ENCODE data around the gene MEDAG. TPM values are rescaled to one million over a fixed set of nuclear protein-coding genes. Genes with fewer than 3 reads are reported as not detected.

MEDAG gene
- total and polyA plus RNA-seq, 2 donors (not counting 1 experiment from before 2014, with no cell fraction given) = 0.12 TPM; not detected in 1

- POLR2A ChIA-PET = no interaction called here
- H3K27me3 ChIP-seq (replicated peaks in 1 of 4; ENCODE audit: control extremely low read depth in 1 of 4, control insufficient read depth in 3 of 4, insufficient read depth in 4 of 4, low read length in 3 of 4) = peaks cover 0 to 12% (median 2%) of the 10 kb centered on the region in 4 experiments
- H3K9ac ChIP-seq (ENCODE audit: low read length) = no peak overlapping the region
- H2AFZ ChIP-seq (ENCODE audit: insufficient read depth, low read depth, low read length, poor library complexity, severe bottlenecking) = no peak overlapping the region
- H3K27ac ChIP-seq (ENCODE audit: low read length in 2 of 2) = no peak overlapping the region
- no peaks in the 10 kb centered on the region for H3K79me2 ChIP-seq (ENCODE audit: control insufficient read depth, insufficient read depth, low read length)
- H3K36me3 ChIP-seq (replicated peaks in 1 of 2; ENCODE audit: control extremely low read depth in 1 of 2, control insufficient read depth in 1 of 2, extremely low read depth in 1 of 2, insufficient read depth in 2 of 2, low read length in 1 of 2) = no peaks in the 10 kb centered on the region
- H3K4me2 ChIP-seq (replicated peaks; ENCODE audit: low read depth, low read length, poor library complexity, severe bottlenecking) = no peak overlapping the region
- no peaks in the 10 kb centered on the region for H3K9me3 ChIP-seq (ENCODE audit: control extremely low read depth in 1 of 3, control insufficient read depth in 2 of 3, insufficient read depth in 1 of 3, low read length in 2 of 3)
- CTCF ChIA-PET = interaction anchor here (1.1 kb wide), 1 partner anchor 12 kb away, joined by 4 read pairs; no protein-coding TSS in a partner anchor
- Mint-ChIP-seq H3K9me3 (ENCODE audit: insufficient read depth) (no peaks in the 10 kb centered on the region), H3K27me3 (peaks cover 20% of the 10 kb centered on the region), H3K27ac (no peak overlapping the region), H3K4me1 (peaks cover 3% of the 10 kb centered on the region), H3K4me3 (no peak overlapping the region)
- no peaks in the 10 kb centered on the region for H4K20me1 ChIP-seq (ENCODE audit: control insufficient read depth, insufficient read depth, low read length, poor library complexity, severe bottlenecking)
- no peak for DNase-seq
- whole genome bisulfite sequencing (ENCODE audit: insufficient coverage) = 0% methylated on average over 1 of the region's 1 CpG
- intact Hi-C loops (cut with micrococcal nuclease) = no loop called here
- peaks cover 0 to 4% of the 10 kb centered on the region in 2 donors for H3K4me1 ChIP-seq (ENCODE audit: control insufficient read depth in 2 of 2, insufficient read depth in 2 of 2, low read length in 2 of 2)
- no peak for ATAC-seq (ENCODE audit: low read depth)
- H3K4me3 ChIP-seq (ENCODE audit: control extremely low read depth in 1 of 5, extremely low read depth in 1 of 5, insufficient read depth in 1 of 5, low read depth in 2 of 5, low read length in 4 of 5) = no peak overlapping the region
- TF ChIP-seq CTCF (IDR thresholded peaks at IDR 0.05) (no peak), EZH2 (IDR thresholded peaks at IDR 0.05; ENCODE audit: borderline replicate concordance, insufficient read depth, low read depth, low read length, poor library complexity, severe bottlenecking) (no peak)
Observed at GRCh38 chr13:30877335-30877734, 28.7 kb upstream of the MEDAG start.

- Histone ChIP-seq H3K79me2 (ENCODE audit: control insufficient read depth, insufficient read depth, low read length) (no peaks in the 10 kb centered on the region), H3K27me3 (replicated peaks in 1 of 4; ENCODE audit: control extremely low read depth in 1 of 4, control insufficient read depth in 3 of 4, insufficient read depth in 4 of 4, low read length in 3 of 4) (peaks cover 0 to 9% (median 2%) of the 10 kb centered on the region in 4 experiments), H3K27ac (ENCODE audit: low read length in 2 of 2) (no peak overlapping the region), H3K4me2 (replicated peaks; ENCODE audit: low read depth, low read length, poor library complexity, severe bottlenecking) (no peak overlapping the region), H4K20me1 (ENCODE audit: control insufficient read depth, insufficient read depth, low read length, poor library complexity, severe bottlenecking) (no peaks in the 10 kb centered on the region), H2AFZ (ENCODE audit: insufficient read depth, low read depth, low read length, poor library complexity, severe bottlenecking) (no peak overlapping the region), H3K9ac (ENCODE audit: low read length) (no peak overlapping the region), H3K36me3 (replicated peaks in 1 of 2; ENCODE audit: control extremely low read depth in 1 of 2, control insufficient read depth in 1 of 2, extremely low read depth in 1 of 2, insufficient read depth in 2 of 2, low read length in 1 of 2) (no peaks in the 10 kb centered on the region), H3K9me3 (ENCODE audit: control extremely low read depth in 1 of 3, control insufficient read depth in 2 of 3, insufficient read depth in 1 of 3, low read length in 2 of 3) (peaks cover 0 to 5% (median 4%) of the 10 kb centered on the region in 3 donors), H3K4me3 (ENCODE audit: control extremely low read depth in 1 of 5, extremely low read depth in 1 of 5, insufficient read depth in 1 of 5, low read depth in 2 of 5, low read length in 4 of 5) (no peak overlapping the region), H3K4me1 (ENCODE audit: control insufficient read depth in 2 of 2, insufficient read depth in 2 of 2, low read length in 2 of 2) (no peaks in the 10 kb centered on the region)
- intact Hi-C loops (cut with micrococcal nuclease) = no loop called here
- H3K4me1 Mint-ChIP-seq = no peaks in the 10 kb centered on the region
- no CpG with 5 or more reads among the region's 2 CpGs for WGBS (ENCODE audit: insufficient coverage)
- H3K4me3 Mint-ChIP-seq = no peak overlapping the region
- H3K27me3 Mint-ChIP-seq = peaks cover 20% of the 10 kb centered on the region
- CTCF ChIA-PET = interaction anchor here (2.4 kb wide), 1 partner anchor 14 kb away, joined by 14 read pairs; no protein-coding TSS in a partner anchor
- peaks cover 4% of the 10 kb centered on the region for H3K9me3 Mint-ChIP-seq (ENCODE audit: insufficient read depth)
- TF ChIP-seq EZH2 (IDR thresholded peaks at IDR 0.05; ENCODE audit: borderline replicate concordance, insufficient read depth, low read depth, low read length, poor library complexity, severe bottlenecking) (no peak), CTCF (IDR thresholded peaks at IDR 0.05) (no peak)
- no peak overlapping the region for H3K27ac Mint-ChIP-seq
- ATAC-seq (ENCODE audit: low read depth) = no peak
- POLR2A ChIA-PET = no interaction called here
- no peak for DNase-seq
Observed at GRCh38 chr13:30880151-30880855, 25.8 kb upstream of the MEDAG start.
